GM19372 (cell line): ENCODE results near the gene UBE3D.

Experiments
- ATAC-seq: cut with Tn5 transposase; IDR thresholded peaks from one replicate; pipeline ENCODE4 v1.9.1; 2021; ENCODE audit warnings: mild to moderate bottlenecking, low read depth, moderate library complexity; ENCODE audit not compliant: unreplicated experiment

UBE3D gene, protein sequence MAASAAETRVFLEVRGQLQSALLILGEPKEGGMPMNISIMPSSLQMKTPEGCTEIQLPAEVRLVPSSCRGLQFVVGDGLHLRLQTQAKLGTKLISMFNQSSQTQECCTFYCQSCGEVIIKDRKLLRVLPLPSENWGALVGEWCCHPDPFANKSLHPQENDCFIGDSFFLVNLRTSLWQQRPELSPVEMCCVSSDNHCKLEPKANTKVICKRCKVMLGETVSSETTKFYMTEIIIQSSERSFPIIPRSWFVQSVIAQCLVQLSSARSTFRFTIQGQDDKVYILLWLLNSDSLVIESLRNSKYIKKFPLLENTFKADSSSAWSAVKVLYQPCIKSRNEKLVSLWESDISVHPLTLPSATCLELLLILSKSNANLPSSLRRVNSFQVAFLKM

DNA sequence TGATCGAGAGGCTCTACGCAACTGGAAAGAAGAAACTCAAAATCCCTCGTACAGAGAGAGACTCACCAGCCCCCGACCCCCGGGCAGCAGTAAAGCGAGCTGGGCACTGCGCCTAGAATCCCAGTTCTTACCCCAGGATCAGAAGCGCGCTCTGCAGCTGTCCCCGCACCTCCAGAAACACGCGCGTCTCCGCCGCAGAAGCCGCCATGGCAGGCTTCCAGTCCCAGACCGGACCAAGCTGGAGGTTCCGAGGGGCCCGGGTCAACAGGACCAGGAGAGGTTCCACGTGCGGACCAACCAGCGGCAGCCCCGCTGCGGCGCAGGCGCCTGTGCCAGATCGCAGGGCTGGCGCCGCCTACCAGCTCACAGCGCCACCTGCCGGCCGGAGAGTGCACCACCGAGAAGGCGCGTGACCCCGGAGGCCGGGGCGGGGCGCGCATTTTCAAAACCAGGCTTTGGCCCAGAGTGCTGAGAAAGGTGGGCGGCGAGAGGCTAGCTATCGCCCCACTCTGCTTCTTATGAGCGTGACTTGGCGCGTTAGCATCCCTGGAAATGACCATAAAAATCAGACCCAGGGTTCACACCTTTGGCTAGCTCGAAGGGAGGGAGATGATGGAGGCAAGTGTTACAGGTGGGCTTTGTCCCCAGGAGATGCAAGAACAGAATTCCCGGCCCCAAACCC lies at the start of gene UBE3D:
Gene UBE3D, minus strand, starts transcription at position 331 of the 682 bp plus-strand sequence. Its CDS starts 123 bp downstream, at position 208.
- ATAC-seq: peak; percentile 58

DNA sequence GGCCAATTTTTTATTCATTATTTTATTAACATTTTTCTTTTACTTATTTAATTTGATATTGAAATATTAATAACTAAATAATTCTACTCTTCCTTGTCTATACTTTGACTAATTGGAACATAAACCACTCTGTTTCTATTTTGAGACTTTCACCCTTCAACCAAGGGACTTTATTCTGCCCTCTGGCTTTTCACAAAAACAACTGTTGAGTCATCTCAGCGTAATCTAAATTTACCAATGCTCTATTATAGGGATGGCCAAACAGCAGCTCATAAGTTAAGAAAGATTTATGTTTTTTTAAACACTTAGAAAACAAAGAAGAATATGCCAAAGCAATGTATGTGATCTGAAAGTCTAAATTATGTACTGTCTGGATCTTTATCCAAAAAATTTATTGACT lies 48.5 kb upstream of the UBE3D start:
- no peak for ATAC-seq

DNA sequence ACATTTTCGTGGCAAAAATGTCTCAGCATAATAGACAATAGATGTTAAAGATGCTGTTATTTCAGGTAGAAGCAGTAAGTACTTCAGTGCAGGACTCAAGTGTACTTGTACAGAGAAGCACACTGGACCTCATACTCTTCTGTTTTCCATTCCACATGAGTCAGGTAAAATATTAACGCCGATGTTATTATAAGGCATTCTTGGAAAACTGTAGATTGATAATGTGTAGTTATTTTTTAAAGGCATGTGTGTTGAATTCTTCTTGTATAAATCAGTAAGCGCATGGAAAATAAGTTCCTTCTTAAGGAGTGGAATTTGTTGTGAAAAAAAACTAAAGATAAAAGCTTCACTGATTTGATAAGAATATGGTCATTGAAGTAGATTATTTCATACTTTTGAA lies 47.6 kb upstream of the UBE3D start:
- ATAC-seq: no peak

GRCh38 chr6:83108378-83108777 lies 42.7 kb upstream of the UBE3D start:
- ATAC-seq: no peak

DNA sequence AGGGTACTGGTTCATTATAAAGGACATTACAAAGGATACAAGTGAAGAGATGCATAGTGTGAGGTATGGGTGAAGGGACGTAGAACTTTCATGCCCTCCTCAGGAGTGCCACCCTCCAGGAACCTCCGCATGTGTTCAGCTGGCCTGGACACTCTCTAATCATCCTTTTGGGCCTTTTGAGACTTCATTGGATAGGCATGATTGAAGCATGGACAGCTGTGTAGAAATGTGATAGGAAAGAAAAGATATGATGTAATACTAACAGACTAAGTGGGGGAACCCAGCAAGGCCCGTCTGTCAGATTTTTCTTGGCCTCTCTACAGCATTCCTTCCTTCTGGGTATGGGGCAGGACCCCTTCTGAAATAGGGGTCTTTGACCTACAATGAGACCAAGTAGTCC lies 32.9 kb upstream of the UBE3D start:
- no peak for ATAC-seq

DNA sequence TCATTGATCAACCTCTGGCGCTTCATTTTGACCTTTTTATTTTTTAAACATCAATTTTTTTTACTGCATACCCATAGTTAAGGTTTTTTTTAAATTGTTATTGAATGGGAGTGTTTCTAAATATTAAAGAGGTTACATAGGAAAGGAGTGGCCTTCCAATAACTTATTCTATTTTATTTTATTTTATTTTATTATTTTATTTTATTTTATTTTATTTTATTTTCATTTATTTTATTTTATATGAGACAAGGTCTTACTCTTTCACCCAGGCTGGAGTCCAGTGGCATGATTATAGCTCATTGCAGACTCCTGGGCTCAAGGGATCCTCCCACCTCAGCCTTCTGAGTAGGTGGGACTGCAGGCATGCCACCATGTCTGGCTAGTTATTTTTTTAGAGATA lies 32.0 kb upstream of the UBE3D start:
- ATAC-seq: no peak

- no peak for ATAC-seq
Observed at GRCh38 chr6:83097204-83097603, 31.6 kb upstream of the UBE3D start.

DNA sequence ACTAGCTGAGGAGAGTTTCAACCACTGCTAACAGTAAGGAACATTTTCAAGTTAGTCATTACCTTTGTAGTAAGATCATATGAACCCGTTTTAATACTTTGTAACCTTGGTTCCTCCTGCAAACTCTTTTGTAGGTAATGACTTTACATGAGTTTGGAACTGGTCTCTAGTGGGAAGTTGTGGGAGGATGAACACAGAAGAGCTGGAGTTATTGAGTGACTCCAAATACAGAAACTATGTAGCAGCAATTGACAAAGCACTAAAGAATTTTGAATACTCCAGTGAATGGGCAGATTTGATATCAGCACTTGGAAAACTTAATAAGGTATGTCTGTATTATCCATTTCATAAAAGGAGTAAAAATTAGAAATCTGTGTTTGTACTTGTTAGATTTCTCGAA lies 31.1 kb upstream of the UBE3D start:
- no peak for ATAC-seq

DNA sequence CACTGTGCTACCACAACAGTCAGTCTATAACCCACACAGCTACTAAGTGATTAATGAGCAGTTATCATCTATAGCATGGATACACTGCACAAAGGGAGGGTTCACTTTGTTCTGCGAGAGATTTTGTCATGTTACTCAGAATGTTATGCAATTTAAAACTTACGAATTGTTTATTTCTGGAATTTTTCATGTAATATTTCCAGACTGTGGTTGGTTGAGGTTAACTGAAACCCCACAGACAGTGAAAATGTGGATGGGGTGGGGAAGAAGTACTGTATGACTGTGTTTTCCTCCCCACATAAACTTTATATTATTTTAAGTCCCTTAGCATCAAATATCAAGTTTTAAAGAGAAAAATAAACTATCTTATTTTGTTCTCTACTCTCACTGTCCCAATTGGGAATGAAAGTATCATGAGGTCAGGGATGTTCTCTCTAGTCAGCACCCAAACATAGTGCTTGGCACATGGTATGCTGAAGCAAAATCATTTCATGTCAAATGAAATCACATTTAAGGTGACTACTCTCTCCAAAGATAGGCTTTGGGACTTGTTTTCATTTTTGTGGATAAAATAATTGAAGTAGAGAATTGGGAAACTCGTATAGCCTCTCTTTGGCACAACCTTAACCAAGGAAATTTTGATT lies 27.2 kb upstream of the UBE3D start:
- ATAC-seq: no peak

- ATAC-seq: peak; percentile 99
Observed at GRCh38 chr6:83086751-83087150, 21.1 kb upstream of the UBE3D start.

GRCh38 chr6:83083476-83083875 lies 17.8 kb upstream of the UBE3D start:
- no peak for ATAC-seq

DNA sequence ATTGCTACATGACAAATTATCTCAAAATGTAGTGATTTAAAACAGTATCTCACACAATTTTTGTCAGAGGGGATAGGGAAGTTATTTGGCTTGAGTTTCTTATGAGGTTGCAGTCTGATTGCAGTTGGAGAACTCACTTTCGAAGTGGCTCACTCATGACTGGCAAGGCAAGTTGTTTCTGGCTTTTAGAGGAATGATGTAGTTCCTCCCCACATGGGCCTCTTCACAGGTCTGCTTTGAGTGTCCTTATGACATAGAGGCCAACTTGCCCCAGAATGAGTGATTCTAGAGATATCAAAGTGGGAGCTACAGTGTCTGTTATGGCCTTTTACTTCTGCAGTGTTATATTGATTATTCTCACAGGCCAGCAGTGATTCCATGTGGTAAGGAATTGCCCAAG lies 8.0 kb upstream of the UBE3D start:
- ATAC-seq: no peak

DNA sequence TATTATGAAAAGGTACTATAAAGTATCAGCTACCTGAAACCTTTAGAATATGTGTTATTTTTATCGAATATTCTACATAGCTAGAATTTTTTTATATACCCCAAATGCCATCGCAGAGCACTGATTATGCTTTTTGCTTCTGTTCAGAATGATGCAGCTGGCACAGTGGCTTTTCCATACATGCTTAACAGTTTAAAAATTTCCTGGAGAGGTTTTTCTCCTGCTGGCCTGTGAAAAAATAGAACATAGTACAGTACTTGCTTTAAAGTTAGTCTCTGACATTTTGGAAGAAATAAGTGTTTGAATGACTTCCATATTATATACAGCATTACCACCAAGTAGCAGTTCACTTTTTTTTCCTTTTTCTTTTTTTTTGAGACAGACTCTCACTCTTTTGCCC lies 7.1 kb upstream of the UBE3D start:
- ATAC-seq: no peak

DNA sequence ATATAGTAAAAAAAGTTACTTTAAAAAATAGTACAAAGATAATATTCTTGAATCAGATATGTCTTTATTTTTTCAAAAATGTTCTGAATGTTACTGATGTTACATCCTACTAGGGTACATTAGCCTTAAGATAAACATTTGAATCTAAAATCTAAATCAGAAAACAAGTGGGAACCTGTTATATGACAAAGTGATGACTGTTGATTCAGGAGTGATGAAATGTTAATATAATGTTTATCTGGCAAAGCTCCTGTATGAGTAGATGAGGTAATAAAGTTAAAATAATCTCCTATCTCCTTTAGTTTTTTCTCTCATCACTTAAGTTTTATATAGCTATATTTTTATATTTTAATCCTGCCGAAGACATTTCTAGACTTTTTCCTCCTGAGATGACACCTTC lies 6.1 kb upstream of the UBE3D start:
- ATAC-seq: no peak

DNA sequence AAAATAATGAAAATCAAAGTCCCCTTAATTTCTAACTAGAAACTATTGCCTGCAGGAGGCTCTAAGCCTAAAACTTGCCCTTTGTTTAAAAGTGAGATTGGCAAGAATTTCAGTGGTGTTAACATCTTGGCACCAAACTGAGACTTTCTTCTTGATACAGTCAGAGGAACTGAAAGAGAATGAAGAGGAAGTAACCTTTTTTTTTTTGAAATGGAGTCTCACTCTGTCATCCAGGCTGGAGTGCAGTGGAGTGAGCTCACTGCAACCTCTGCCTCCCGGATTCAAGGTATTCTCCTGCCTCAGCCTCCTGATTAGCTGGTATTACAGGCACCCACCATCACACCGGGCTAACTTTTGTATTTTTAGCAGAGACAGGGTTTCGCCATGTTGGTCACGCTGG lies 5.4 kb upstream of the UBE3D start:
- peak; percentile 36 for ATAC-seq

DNA sequence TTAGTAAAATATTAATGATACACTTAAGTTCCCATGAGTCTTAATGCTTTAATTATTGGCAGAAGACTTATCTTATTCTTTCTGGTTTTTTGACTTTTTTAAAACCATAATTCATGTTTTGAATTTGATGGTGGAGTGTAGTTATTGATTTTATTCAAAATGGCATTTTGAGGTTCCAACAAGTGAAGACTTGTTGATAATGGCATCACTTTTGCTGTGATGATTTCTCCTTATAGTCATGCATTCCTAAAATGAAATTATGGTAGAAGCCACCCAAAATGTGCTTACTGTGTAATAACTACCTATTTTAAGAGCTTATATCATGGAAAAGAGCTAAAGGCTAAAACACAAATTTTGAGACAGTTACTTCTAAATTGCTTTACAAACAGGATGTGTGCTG lies 4.0 kb upstream of the UBE3D start:
- no peak for ATAC-seq

- no peak for ATAC-seq
Observed at GRCh38 chr6:83068616-83069015, 3.0 kb upstream of the UBE3D start.

- ATAC-seq: peak; percentile 81
Observed at GRCh38 chr6:83067448-83068439, 2.1 kb upstream of the UBE3D start, which contains the start of gene DOP1A. DOP1A (plus strand) TSS chr6:83067671; CDS start chr6:83096978, 29,307 bp downstream.

- ATAC-seq: no peak
Observed at GRCh38 chr6:83062225-83062624, 3.4 kb downstream of the UBE3D start.

DNA sequence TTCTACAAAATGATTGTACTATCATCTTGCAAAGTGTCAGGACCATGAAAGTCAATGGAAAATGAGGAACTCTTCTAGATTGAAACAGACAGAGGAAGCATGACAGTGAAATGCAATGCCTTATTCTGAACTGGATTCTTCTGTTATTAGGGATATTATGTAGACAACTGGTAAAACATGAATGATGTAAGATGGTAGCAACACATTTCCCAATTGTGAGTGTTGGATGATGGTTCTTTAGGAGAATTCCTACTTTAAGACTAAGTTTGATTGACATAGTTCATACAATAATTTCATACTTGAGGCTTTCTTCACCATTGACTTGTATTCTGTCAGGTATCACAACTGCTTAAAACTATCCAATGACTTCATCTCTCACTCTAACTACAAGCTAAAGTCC lies 4.5 kb downstream of the UBE3D start:
- ATAC-seq: no peak
